T-helper 1 cell treated with Interleukin-12 subunit alpha and Interleukin-12 subunit beta and Interleukin-4 antibody, amounts not matched to agents 30 μg/mL and 1 μg/mL, for 36 hours (primary cell): ENCODE data around the gene FBXL20.
"Not testable (repeated sequence)": the region's sequence is repeated elsewhere in the genome, so short reads cannot be mapped to it uniquely, and the experiment has no call there.

Experiments used
- H3K27ac Mint-ChIP-seq: one replicate; pipeline ENCODE4 v1.8.0; 2021; ENCODE audit warnings: mild to moderate bottlenecking, mixed read lengths
- H3K27me3 Mint-ChIP-seq: one replicate; pipeline ENCODE4 v1.8.0; 2021; ENCODE audit warnings: low read depth, mixed read lengths
- H3K36me3 Mint-ChIP-seq: one replicate; pipeline ENCODE4 v1.8.0; 2021; ENCODE audit warnings: low read depth, mixed read lengths
- H3K4me1 Mint-ChIP-seq: one replicate; pipeline ENCODE4 v1.8.0; 2021; ENCODE audit warnings: low read depth, mixed read lengths
- H3K4me3 Mint-ChIP-seq: one replicate; pipeline ENCODE4 v1.8.0; 2021; ENCODE audit warnings: mild to moderate bottlenecking, moderate library complexity, mixed read lengths
- H3K9me3 Mint-ChIP-seq: one replicate; pipeline ENCODE4 v1.8.0; 2021; ENCODE audit warnings: mixed read lengths

The FBXL20 gene

DNA sequence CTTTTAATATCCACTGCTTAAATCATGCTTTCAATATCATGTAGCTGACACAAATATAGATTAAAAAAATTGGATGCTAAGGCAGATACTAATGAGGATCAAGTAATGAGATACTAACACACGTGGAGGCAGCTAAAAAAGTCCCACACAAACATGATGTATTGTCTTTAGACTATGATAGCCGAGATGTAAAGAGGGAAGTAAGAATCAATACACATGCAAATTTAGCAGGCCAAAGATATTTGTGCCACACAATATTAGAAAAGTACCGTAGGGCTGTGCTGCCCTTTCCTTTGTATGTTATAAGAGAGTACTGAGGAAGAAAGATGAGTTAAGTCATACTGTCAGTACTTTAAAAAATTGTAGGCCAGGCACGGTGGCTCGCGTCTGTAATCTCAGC is 124.3 kb downstream of the FBXL20 start:
- no peaks in the 10 kb centered on the region for H3K9me3 Mint-ChIP-seq
- peaks cover 5% of the 10 kb centered on the region for H3K36me3 Mint-ChIP-seq
- no peak overlapping the region for H3K27ac Mint-ChIP-seq
- no peaks in the 10 kb centered on the region for H3K27me3 Mint-ChIP-seq
- H3K4me1 Mint-ChIP-seq, result no peaks in the 10 kb centered on the region
- no peak overlapping the region for H3K4me3 Mint-ChIP-seq

DNA sequence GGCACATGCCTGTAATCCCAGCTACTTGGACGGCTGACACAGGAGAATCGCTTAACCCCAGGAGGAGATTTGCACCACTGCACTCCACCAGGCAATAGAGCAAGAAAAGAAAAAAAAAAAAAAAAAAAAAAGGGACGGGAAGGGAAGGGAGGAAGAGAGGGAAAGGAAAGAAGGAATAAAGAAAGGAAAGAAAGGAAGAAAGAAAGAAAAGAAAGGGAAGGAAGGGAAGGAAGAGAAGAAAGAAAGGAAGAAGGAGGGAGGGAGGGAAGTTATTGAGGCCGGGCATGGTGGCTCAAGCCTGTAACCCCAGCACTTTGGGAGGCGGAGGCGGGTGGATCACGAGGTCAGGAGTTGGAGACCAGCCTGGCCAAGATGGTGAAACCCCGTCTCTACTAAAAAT is 125.3 kb downstream of the FBXL20 start:
- no peaks in the 10 kb centered on the region for H3K27me3 Mint-ChIP-seq
- H3K4me3 Mint-ChIP-seq, result no peak overlapping the region
- H3K36me3 Mint-ChIP-seq, result peaks cover 5% of the 10 kb centered on the region
- peak overlapping the region; percentile 31 for H3K27ac Mint-ChIP-seq
- H3K9me3 Mint-ChIP-seq, result no peaks in the 10 kb centered on the region
- H3K4me1 Mint-ChIP-seq, result no peaks in the 10 kb centered on the region

DNA sequence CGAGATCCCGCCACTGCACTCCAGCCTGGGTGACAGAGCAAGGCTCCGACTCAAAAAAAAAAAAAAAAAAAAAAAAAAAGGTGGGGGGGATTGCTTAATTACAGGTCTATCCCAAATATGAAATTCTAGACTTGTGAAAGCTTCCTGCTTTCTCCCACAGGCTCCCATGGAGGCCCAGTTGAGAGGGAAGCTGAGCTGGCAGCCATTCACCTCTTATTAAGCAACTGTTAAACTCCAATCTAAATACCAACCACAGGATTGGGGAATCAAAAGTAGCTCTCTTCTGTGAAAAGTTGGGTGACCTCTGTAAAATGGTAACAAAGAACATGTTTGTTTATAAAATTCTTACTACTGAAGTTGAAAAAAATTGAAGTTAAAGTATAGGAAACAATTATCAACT is 129.9 kb downstream of the FBXL20 start:
- H3K27ac Mint-ChIP-seq, result no peak overlapping the region
- no peak overlapping the region for H3K4me3 Mint-ChIP-seq
- H3K27me3 Mint-ChIP-seq, result no peaks in the 10 kb centered on the region
- no peaks in the 10 kb centered on the region for H3K9me3 Mint-ChIP-seq
- H3K36me3 Mint-ChIP-seq, result peaks cover 10% of the 10 kb centered on the region
- H3K4me1 Mint-ChIP-seq, result no peaks in the 10 kb centered on the region

DNA sequence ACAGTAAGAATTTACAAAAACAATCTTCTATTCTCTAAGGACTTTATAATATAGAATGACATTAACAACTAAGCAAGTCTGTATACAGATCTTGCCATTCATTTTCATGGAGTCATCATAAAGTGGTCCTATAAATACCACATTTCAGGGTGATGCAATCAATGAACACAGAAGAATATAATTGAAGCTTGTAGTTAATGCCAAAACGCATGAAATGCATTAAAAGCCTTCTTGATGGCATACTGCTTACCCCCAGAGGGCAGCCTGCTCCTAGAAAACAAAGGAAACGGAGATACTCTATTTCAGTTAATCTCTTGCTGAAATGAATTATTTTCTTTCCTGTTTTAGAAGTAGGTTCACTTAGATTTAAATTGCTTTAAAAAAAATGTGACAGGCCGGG is 130.5 kb downstream of the FBXL20 start:
- H3K9me3 Mint-ChIP-seq, result no peaks in the 10 kb centered on the region
- H3K27me3 Mint-ChIP-seq, result no peaks in the 10 kb centered on the region

DNA sequence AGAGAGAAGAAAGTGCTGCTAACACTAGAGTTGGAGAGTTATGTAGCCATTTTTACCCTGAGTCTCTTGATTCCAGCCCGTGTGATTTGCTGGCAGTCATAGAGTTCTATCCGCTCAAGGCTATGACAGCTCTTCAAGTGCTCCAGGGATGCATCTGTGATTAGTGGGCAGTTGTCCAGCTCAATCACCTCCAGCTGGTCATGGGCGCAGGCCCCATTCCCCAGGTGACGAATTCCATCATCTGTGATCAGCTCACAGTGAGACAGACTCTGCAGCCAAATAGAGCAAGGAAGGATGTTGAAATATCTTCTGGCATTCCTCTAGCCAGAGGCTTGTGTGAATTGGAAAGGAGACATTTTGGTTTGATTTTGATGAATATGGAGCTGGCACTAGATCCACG is 137.3 kb downstream of the FBXL20 start:
- H3K27ac Mint-ChIP-seq, result no peak overlapping the region
- no peaks in the 10 kb centered on the region for H3K4me1 Mint-ChIP-seq
- H3K36me3 Mint-ChIP-seq, result peaks cover 27% of the 10 kb centered on the region
- no peak overlapping the region for H3K4me3 Mint-ChIP-seq
- H3K27me3 Mint-ChIP-seq, result no peaks in the 10 kb centered on the region
- H3K9me3 Mint-ChIP-seq, result no peaks in the 10 kb centered on the region

More for the DNA sequence above, 130.5 kb downstream of the FBXL20 start:
- H3K27ac Mint-ChIP-seq, result no peak overlapping the region
- H3K4me1 Mint-ChIP-seq, result no peaks in the 10 kb centered on the region
- H3K4me3 Mint-ChIP-seq, result no peak overlapping the region
- H3K36me3 Mint-ChIP-seq, result peaks cover 10% of the 10 kb centered on the region

DNA sequence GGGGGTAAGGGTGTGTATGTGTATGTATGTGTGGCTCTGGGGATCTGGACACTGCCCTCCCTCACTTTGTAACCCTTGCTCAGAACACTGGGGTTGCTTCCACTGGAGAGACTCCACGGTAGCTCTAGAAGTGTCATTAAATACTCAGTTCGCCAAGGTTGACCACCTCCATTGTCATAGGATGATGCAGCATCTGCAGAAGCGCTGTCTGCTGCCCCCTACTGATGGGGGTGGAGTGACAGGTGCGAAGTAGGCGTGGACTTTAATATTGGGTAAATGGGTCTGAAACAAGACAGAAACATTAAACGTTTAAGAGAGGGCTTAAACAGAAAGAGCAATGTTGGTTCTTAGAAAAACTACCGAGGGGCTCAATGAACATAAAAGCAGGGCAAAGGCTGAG is 140.1 kb downstream of the FBXL20 start:
- Mint-ChIP-seq H3K4me1 (no peaks in the 10 kb centered on the region), H3K27ac (no peak overlapping the region), H3K9me3 (no peaks in the 10 kb centered on the region), H3K27me3 (no peaks in the 10 kb centered on the region), H3K4me3 (no peak overlapping the region), H3K36me3 (peaks cover 31% of the 10 kb centered on the region)

DNA sequence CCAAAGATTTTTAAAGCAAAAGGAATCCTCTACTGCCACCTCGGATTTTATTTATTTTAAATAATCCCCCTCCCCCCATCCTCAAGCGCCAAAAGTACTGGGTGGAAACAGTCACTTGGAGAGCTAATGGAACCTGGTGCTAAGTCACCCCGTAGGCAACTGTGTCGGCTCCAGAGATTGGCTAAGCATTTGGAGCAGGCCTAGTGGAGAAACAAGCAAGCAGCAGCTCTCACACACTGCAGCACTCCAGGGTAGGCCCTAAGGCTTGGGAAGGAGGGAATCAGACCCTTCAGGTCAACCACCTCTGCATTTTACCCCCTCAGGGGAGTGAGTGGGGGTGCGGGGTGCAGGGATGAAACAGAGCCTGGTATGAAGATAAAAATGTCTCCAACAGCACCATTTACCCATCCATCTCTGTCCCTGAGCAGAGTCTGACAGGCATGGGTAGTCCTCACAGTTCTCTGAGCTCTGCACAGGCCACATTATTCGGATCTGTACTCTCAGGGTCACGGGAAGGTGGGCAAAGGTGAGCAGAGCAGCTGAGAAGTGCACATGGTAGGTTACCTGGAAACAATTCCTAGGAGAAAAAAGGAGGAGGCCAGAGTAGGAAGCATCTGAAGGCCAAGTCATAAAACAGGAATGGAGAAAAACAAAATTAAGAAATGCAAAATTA is 148.5 kb downstream of the FBXL20 start:
- H3K27ac Mint-ChIP-seq, result no peak overlapping the region

DNA sequence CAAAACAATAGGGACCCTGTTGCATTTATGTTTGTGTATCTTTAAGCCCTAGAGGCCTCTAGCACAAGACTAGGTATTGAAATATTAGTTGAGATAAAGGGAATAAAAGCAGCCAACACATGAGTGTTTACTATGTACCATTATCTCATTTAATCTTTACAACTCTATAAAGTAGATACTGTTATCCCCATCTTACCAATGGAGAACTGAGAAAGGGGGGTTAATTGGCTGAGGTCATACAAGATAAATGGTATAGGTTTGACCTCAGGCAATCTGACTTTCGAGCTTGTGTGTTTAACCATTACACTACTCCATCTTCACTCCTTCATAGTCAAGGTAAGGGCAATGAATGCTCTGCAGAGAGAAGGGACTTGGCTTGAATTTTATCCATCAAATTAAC is 149.4 kb downstream of the FBXL20 start:
- Mint-ChIP-seq H3K36me3 (peaks cover 1% of the 10 kb centered on the region), H3K9me3 (no peaks in the 10 kb centered on the region)

More for the DNA sequence above, 148.5 kb downstream of the FBXL20 start:
- Mint-ChIP-seq H3K27me3 (no peaks in the 10 kb centered on the region), H3K4me3 (no peak overlapping the region), H3K36me3 (peaks cover 7% of the 10 kb centered on the region), H3K4me1 (no peaks in the 10 kb centered on the region), H3K9me3 (no peaks in the 10 kb centered on the region)

DNA sequence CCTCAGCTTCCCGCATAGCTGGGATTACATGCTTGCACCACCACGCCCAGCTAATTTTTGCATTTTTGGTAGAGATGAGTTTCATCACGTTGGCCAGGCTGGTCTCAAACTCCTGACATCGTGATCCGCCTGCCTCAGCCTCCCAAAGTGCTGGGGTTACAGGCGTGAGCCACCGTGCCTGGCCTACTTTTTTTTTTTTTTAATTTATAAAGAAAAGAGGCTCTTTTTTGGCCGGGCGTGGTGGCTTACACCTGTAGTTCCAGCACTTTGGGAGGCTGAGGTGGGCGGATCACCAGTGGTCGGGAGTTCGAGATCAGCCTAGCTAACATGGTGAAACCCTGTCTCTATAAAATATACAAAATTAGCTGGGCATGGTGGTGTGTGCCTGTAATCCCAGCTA is 151.3 kb downstream of the FBXL20 start:
- not testable (repeated sequence) for H3K36me3 Mint-ChIP-seq, H3K27ac Mint-ChIP-seq, H3K4me3 Mint-ChIP-seq, H3K27me3 Mint-ChIP-seq, H3K9me3 Mint-ChIP-seq, H3K4me1 Mint-ChIP-seq

More for the DNA sequence above, 149.4 kb downstream of the FBXL20 start:
- Mint-ChIP-seq H3K4me3 (no peak overlapping the region), H3K27ac (no peak overlapping the region), H3K27me3 (no peaks in the 10 kb centered on the region), H3K4me1 (no peaks in the 10 kb centered on the region)

DNA sequence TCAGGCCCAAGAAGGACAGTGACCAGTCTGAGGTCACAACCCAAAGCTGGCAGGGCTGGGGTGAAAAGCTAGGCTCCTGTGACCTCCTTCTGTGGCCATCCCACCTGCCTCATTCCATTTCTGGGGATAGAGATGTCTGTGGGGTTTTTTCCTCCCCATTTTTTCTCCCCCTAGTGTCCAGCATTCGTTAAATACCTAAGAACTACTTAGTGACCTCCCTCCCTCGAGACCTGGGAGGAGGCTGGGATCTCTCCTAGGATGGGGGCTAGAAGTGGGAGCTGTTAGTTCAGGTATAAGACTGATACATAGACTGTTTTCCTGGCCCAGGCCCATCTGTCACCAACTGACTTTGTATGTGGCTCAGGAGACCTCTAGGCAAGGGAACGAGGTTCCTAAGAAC is 155.2 kb downstream of the FBXL20 start:
- H3K4me1 Mint-ChIP-seq, result peaks cover 4% of the 10 kb centered on the region
- no peak overlapping the region for H3K27ac Mint-ChIP-seq
- no peaks in the 10 kb centered on the region for H3K36me3 Mint-ChIP-seq
- no peak overlapping the region for H3K4me3 Mint-ChIP-seq
- H3K9me3 Mint-ChIP-seq, result no peaks in the 10 kb centered on the region
- no peaks in the 10 kb centered on the region for H3K27me3 Mint-ChIP-seq

DNA sequence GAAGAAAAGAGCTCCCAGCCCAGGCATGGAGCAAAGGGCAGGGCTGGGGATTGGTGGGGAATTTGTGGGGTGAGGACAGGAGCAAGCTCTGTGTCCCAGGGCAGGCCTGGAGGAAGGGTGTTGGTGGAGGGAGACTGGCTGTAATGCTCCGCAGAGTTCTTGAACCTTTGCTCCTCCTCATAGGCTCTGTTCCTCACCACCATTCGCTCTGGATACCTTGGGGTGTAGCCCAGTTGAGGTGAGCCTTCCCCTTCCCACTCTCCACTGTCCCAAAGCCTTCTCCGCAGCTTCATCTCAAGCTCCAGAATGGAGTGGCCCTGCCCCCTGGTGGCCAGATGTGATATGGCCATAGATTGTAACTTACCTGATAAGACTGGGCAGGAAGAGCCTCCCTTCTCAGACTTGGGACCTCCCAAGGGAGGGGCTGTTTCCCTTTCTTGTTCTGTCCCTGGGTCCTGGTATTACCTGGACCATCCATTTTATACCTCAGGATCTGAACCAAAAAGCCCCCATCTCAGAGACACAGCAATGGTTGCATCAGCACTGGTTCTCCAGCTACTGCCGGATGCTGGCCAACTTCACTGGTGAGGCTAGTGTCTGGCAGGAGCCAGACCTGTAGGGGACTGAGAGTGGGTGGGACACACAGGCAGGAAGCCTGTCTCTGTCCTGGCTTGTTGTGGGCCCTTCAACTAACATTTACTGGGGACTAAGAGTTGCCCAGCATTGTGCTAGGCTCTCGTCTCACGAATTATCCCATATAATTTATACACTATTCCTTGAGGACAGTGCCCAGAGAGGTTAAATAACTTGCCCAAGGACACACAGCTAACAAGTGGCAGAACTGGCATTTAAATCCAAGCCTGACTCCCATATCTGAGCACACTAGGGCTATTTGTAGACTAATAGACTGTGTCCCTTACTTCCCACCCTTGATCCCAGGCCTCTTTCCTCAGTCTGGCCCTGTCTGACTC is 156.5 kb downstream of the FBXL20 start:
- H3K27ac Mint-ChIP-seq, result no peak overlapping the region
- H3K9me3 Mint-ChIP-seq, result no peaks in the 10 kb centered on the region
- H3K27me3 Mint-ChIP-seq, result no peaks in the 10 kb centered on the region
- peaks cover 5% of the 10 kb centered on the region for H3K4me1 Mint-ChIP-seq
- no peaks in the 10 kb centered on the region for H3K36me3 Mint-ChIP-seq
- no peak overlapping the region for H3K4me3 Mint-ChIP-seq

DNA sequence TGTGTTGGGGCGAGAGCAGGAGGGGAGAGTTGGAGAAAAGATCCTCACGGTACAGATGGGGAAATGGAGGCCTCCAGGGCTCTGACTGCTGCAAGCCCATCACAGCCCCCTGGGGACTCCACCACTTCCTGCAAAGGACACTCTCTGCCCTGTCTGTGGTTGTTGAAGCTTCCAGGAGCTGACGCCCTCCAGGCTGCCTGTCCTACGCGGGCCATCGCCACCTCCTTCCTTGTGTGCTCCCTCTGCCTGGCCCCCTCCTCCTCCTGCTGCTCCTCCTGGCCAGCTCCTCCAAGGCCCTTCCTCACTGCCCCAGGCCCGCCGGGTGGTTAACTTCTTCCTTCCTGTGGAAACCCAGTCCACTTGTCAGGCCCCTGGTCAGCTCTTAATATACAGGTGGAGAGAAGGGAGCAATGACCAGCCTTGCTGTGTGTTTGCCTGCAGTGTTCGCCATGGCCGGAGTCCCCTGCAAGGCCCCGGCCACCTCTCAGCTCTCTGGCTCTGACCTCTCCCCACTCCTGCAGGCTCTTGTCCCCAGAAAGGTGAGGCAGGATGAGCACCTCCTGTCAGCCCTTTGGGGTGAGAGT is 157.3 kb downstream of the FBXL20 start:
- no peaks in the 10 kb centered on the region for H3K9me3 Mint-ChIP-seq
- H3K27me3 Mint-ChIP-seq, result peaks cover 6% of the 10 kb centered on the region
- no peaks in the 10 kb centered on the region for H3K36me3 Mint-ChIP-seq
- H3K4me1 Mint-ChIP-seq, result peaks cover 5% of the 10 kb centered on the region
- no peak overlapping the region for H3K4me3 Mint-ChIP-seq
- no peak overlapping the region for H3K27ac Mint-ChIP-seq

DNA sequence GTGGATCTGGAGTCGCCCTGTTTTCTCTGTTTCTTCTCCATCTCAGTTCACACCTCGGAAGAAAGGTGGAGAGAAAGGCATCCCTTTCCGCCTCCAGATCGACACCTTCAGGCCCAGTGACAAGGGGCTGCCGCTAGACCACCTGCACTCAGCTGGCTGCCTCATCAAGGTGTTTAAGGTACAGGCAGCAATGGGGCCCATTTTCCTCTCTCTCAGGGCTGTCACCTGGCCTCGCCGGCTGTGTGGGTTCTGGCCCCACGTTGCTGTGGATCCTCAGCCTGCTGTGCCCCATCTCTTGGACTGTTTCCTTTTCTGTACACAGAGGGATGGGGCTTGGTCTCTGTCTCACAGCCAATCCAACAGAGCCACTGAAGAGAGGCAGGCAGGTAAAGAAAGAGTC is 158.3 kb downstream of the FBXL20 start:
- Mint-ChIP-seq H3K27me3 (peaks cover 6% of the 10 kb centered on the region), H3K27ac (no peak overlapping the region), H3K36me3 (no peaks in the 10 kb centered on the region), H3K9me3 (no peaks in the 10 kb centered on the region), H3K4me1 (peaks cover 7% of the 10 kb centered on the region), H3K4me3 (no peak overlapping the region)

DNA sequence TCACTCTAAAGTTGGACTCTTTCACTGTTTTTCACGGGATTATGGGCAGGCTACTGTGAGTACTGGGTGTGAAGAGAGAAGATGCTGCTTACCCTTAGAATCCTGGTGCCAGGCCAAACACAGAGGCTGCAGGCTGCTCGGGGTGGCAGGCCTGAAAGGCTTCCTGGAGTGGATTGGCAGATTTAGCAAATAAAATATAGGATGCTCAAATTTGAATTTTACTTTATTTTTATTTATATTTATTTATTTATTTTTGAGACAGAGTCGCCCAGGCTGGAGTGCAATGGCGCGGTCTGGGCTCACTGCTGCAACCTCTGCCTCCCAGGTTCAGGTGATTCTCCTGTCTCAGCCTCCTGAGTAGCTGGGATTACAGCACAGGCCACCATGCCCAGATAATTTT is 160.8 kb downstream of the FBXL20 start:
- Mint-ChIP-seq H3K4me1 (peaks cover 7% of the 10 kb centered on the region), H3K9me3 (no peaks in the 10 kb centered on the region), H3K4me3 (no peak overlapping the region), H3K36me3 (no peaks in the 10 kb centered on the region), H3K27ac (no peak overlapping the region), H3K27me3 (peaks cover 6% of the 10 kb centered on the region)
